Upper lobe of left lung (tissue), 6 donors: Measurements from ENCODE around the gene SLC46A1. TPM values are rescaled to one million over a fixed set of nuclear protein-coding genes. Genes with fewer than 3 reads are reported as not detected.
A peak's percentile ranks its signal among the peaks of the same experiment; 100 is the strongest.

Experiments
- ATAC-seq, 2 donors: fragments of 200-7000 bp; cut with Tn5 transposase; one replicate each; pipeline ENCODE4 v1.9.1; 2022; ENCODE audit warnings: mild to moderate bottlenecking in 2 of 2, moderate library complexity in 2 of 2; ENCODE audit not compliant: low FRiP score in 2 of 2
- DNase-seq, 2 donors: peaks; one replicate each; pipeline ENCODE4 v3.0.0-alpha.2; 2019 to 2020
- H3K27ac ChIP-seq, 4 donors: fragments of 200-600 bp; sonication (generic); one replicate each; pipeline ENCODE4 v1.5.1; 2016 to 2019
- H3K27me3 ChIP-seq, 4 donors: fragments of 200-600 bp; sonication (generic); one replicate each; pipeline ENCODE4 v1.5.1; 2017 to 2019
- H3K36me3 ChIP-seq, 4 donors: fragments of 200-600 bp; sonication (generic); one replicate each; pipeline ENCODE4 v1.5.1; 2016 to 2019
- H3K4me1 ChIP-seq, 4 donors: fragments of 200-600 bp; sonication (generic); one replicate each; pipeline ENCODE4 v1.5.1; 2018 to 2019
- H3K4me3 ChIP-seq, 4 donors: fragments of 200-600 bp; sonication (generic); one replicate each; pipeline ENCODE4 v1.5.1; 2017 to 2019; ENCODE audit warnings: mild to moderate bottlenecking in 2 of 4, moderate library complexity in 1 of 4
- H3K9me3 ChIP-seq, 4 donors: fragments of 200-600 bp; sonication (generic); one replicate each; pipeline ENCODE4 v1.5.1; 2018 to 2019
- EP300 ChIP-seq, 4 donors: sonication (generic); formaldehyde crosslinking; IDR thresholded peaks; one replicate each; pipeline ENCODE4 v1.5.1; 2017; ENCODE audit warnings: antibody characterized with exemption in 4 of 4, control low read depth in 2 of 4
- POLR2A ChIP-seq, 4 donors: fragments of 450-650 bp; IDR thresholded peaks; one replicate each; pipeline ENCODE4 v1.5.1; 2016 to 2017; ENCODE audit warnings: antibody characterized with exemption in 4 of 4, mild to moderate bottlenecking in 2 of 4
- POLR2AphosphoS5 ChIP-seq, 2 donors: sonication (generic); formaldehyde crosslinking; IDR thresholded peaks; one replicate each; pipeline ENCODE4 v1.5.1; 2017; ENCODE audit warnings: antibody characterized with exemption in 2 of 2
- WGBS, 2 donors: methylation state at CpG; one replicate each; pipeline ENCODE4 v1.1.5; 2017 to 2018; 5-methylcytosine and 5-hydroxymethylcytosine counted together
- total RNA-seq, 6 donors: library from RNA; depleted of rRNA in 4 of 6; stranded (reverse); fragments of >200 nt in 4 of 6; gene quantifications; one replicate each; pipeline versions ENCODE4 v1.1.0 to v1.2.1, GENCODE V29; 2016 to 2021
- TF ChIP-seq, protein P1 (sequence below), 6 experiments: fragments of 450-650 bp in 4 of 6; fragments of 200-600 bp in 2 of 6; sonication (generic) in 2 of 6; IDR thresholded peaks; one replicate each; pipeline ENCODE4 v1.5.1; 2016 to 2019; ENCODE audit warnings: antibody characterized with exemption in 6 of 6
- donor health status: DM: no; HTN: no; CAD: no; lungs with moderate emphysema.
- donor health status: DM: no; HTN: yes; CAD: no; lungs with severe emphysema.

SLC46A1 gene
- total RNA-seq, 6 donors from 2014 or later = 15.0 to 44.0 (median 19.8) TPM

DNA sequence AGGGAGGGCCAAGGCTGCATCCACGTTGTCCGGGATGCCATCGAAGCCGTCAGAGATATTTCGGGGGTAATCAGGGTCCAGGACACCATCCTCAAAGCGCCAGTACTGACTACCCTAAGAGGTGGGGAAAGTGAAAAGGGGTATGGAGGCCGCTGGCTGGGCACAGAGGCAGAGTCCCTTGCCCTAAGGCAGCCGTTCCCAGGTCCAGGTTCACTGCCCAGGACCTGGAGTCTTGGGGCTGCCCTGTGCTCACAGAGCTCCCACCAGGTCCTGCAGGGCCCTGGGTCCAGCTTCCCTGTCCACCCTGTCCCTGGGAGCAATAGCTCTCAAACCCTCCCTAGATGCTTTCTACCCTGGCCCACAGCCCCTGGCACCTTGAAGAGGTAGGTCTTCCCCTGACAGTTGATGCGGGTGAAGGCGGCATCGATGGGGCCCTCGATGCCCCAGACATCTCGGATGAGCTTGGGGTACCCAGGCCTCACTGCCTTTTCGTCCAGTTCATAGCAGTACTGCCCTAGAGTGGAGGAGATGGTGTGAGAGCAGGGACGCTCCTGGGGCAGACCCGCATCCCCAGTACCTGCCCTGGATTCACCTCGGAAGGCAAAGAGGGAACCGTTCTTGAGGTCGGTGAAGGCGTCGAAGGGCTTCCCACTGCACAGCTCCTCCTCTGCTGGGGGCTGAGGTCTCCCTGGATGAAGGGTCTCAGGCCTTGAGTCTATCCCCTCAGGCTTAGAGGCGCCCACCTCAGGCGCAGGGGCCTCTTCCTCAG is 36.9 kb downstream of the SLC46A1 start:
- Histone ChIP-seq H3K4me3 (no peak overlapping the region), H3K4me1 (peaks cover 21 to 36% (median 32%) of the 10 kb centered on the region in 4 donors), H3K27ac (no peak overlapping the region), H3K27me3 (peaks cover 0 to 8% (median 0%) of the 10 kb centered on the region in 4 donors), H3K36me3 (peaks cover 0 to 12% (median 9%) of the 10 kb centered on the region in 4 donors), H3K9me3 (no peaks in the 10 kb centered on the region)
- no peak for DNase-seq
- whole genome bisulfite sequencing, 2 donors = 92% methylated on average over 13 to 23 of the region's 23 CpGs
- no peak for TF ChIP-seq EP300 (IDR thresholded peaks at IDR 0.05)
- no peak for TF ChIP-seq POLR2AphosphoS5 (IDR thresholded peaks at IDR 0.05)
- TF ChIP-seq, protein P1, sequence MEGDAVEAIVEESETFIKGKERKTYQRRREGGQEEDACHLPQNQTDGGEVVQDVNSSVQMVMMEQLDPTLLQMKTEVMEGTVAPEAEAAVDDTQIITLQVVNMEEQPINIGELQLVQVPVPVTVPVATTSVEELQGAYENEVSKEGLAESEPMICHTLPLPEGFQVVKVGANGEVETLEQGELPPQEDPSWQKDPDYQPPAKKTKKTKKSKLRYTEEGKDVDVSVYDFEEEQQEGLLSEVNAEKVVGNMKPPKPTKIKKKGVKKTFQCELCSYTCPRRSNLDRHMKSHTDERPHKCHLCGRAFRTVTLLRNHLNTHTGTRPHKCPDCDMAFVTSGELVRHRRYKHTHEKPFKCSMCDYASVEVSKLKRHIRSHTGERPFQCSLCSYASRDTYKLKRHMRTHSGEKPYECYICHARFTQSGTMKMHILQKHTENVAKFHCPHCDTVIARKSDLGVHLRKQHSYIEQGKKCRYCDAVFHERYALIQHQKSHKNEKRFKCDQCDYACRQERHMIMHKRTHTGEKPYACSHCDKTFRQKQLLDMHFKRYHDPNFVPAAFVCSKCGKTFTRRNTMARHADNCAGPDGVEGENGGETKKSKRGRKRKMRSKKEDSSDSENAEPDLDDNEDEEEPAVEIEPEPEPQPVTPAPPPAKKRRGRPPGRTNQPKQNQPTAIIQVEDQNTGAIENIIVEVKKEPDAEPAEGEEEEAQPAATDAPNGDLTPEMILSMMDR (IDR thresholded peaks at IDR 0.05) = no peak
- TF ChIP-seq POLR2A (IDR thresholded peaks at IDR 0.05) = no peak
- ATAC-seq = no peak

DNA sequence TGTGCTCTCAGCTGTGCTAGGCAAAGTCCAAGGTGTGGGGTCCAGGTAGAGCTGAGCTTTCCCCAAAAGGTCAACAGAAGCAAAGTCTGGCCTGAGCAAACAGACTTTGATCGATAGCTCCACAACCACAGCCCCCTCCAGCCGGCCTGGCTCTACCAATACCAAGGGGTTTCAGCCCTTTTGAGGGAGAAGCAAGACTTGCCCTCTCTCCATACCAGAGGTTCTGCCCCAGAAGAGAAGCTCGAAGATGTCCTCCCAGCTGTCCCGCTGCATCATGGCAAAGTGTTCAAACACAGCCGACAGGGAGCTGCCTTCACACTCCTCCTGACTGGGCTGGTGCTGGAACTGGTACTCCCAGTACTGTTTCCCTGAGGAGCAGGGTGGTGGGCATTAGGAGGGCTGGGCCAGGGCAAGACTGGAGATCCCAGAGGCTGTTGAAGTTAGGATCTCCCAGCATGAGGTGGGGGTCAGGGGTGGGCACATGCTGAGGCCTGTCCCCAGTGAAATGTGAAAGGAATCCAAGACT is 37.6 kb downstream of the SLC46A1 start:
- H3K4me1 ChIP-seq = peaks cover 21 to 34% (median 32%) of the 10 kb centered on the region in 4 donors
- ATAC-seq (no peak), DNase-seq (no peak)
- H3K27me3 ChIP-seq = peaks cover 0 to 8% (median 0%) of the 10 kb centered on the region in 4 donors
- WGBS, 2 donors = 76 to 79% methylated on average over 5 of the region's 5 CpGs
- H3K4me3 ChIP-seq = no peak overlapping the region
- TF ChIP-seq EP300 (IDR thresholded peaks at IDR 0.05) (no peak), POLR2A (IDR thresholded peaks at IDR 0.05) (no peak), POLR2AphosphoS5 (IDR thresholded peaks at IDR 0.05) (no peak)
- no peaks in the 10 kb centered on the region for H3K9me3 ChIP-seq
- no peak overlapping the region for H3K27ac ChIP-seq
- H3K36me3 ChIP-seq = peaks cover 0 to 19% (median 15%) of the 10 kb centered on the region in 4 donors

DNA sequence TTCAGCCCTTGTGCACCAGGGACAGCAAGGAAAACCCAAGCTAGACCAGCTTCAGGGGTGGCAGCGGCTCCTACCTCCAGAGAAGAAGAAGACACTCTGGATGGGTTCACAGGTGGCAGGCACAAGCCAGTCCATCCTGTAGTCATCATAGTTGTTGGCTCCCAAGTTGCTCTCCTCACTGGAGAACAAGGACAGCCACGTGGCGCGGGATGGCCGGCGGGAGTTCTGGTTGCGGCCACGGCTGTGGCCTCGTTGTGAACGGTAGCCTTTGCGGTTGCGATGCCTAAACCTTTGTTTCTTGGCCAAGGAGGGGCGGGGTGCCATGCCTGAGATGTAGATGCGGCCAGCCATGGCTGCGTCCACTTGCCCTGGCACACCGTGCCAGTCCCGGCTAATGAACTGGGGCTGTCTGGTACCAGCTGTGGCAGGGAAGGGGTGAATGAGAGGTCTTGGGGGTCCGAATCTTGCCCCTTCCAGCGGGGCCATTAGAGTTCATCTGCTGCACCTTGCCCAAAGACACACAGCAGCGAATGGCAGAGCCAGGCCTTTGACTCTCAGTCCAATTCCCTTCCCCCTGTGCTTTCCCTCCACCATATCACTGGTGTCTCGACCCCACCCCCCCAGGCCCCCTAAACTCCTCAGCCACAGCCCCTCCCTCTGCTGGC is 38.2 kb downstream of the SLC46A1 start:
- ATAC-seq = no peak
- Histone ChIP-seq H3K4me1 (peaks cover 17 to 28% (median 26%) of the 10 kb centered on the region in 4 donors), H3K4me3 (no peak overlapping the region)

GRCh38 chr17:28366605-28367004 is 39.4 kb downstream of the SLC46A1 start:
- WGBS, 2 donors = 91% methylated on average over 1 of the region's 1 CpG; no CpG with 5 or more reads in 1 of the 2 donors
- ATAC-seq (no peak), DNase-seq (no peak)
- H3K4me3 ChIP-seq = no peak overlapping the region
- no peaks in the 10 kb centered on the region for H3K9me3 ChIP-seq
- H3K27ac ChIP-seq = no peak overlapping the region
- TF ChIP-seq POLR2AphosphoS5 (IDR thresholded peaks at IDR 0.05) (no peak), POLR2A (IDR thresholded peaks at IDR 0.05) (no peak), EP300 (IDR thresholded peaks at IDR 0.05) (no peak)
- TF ChIP-seq, protein P1 (IDR thresholded peaks at IDR 0.05) = no peak
- H3K36me3 ChIP-seq = peaks cover 6 to 37% (median 31%) of the 10 kb centered on the region in 4 donors
- peaks cover 10 to 17% (median 14%) of the 10 kb centered on the region in 4 donors for H3K4me1 ChIP-seq
- peaks cover 0 to under 1% (median 0%) of the 10 kb centered on the region in 4 donors for H3K27me3 ChIP-seq

More for the DNA sequence above, 38.2 kb downstream of the SLC46A1 start:
- peak in 1 of 2 donors; percentile 79 for DNase-seq
- peaks cover 0 to 8% (median 0%) of the 10 kb centered on the region in 4 donors for H3K27me3 ChIP-seq
- H3K36me3 ChIP-seq = peaks cover 6 to 25% (median 20%) of the 10 kb centered on the region in 4 donors
- TF ChIP-seq, protein P1 (IDR thresholded peaks at IDR 0.05) = no peak
- TF ChIP-seq EP300 (IDR thresholded peaks at IDR 0.05) (no peak), POLR2A (IDR thresholded peaks at IDR 0.05) (no peak), POLR2AphosphoS5 (IDR thresholded peaks at IDR 0.05) (no peak)
- WGBS, 2 donors = 89 to 90% methylated on average over 11 to 14 of the region's 21 CpGs
- H3K27ac ChIP-seq = no peak overlapping the region
- no peaks in the 10 kb centered on the region for H3K9me3 ChIP-seq

DNA sequence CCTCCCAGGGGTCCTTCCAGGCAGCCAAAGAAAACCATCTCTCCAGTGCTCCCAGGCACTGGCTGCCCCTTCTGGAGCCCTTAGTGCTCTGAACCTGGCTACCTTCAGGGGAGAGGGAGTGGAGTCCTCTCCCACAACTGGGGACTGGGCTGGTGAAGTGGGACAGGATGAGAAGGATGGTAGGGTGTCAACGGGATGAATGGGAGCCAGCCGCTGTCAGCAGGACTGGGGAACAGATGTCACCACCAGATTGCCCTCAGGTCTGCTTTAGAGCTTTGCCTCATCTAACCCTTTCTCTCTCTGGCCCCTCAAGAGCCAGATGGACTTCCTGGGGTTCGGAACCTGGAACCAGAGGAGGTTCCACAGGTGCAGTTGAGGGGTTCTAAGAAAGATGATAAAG is 40.5 kb downstream of the SLC46A1 start:
- Histone ChIP-seq H3K4me1 (peaks cover 2 to 8% (median 6%) of the 10 kb centered on the region in 4 donors), H3K4me3 (no peak overlapping the region), H3K27me3 (no peaks in the 10 kb centered on the region), H3K27ac (no peak overlapping the region), H3K36me3 (peaks cover 13 to 48% (median 42%) of the 10 kb centered on the region in 4 donors), H3K9me3 (no peaks in the 10 kb centered on the region)
- TF ChIP-seq POLR2AphosphoS5 (IDR thresholded peaks at IDR 0.05) (no peak), POLR2A (IDR thresholded peaks at IDR 0.05) (no peak), EP300 (IDR thresholded peaks at IDR 0.05) (no peak)
- TF ChIP-seq, protein P1 (IDR thresholded peaks at IDR 0.05) = no peak
- DNase-seq (no peak), ATAC-seq (no peak)
- WGBS, 2 donors = 88 to 94% methylated on average over 3 of the region's 3 CpGs
